ENCODE measurements around the gene CD99. TPM values are rescaled to one million over a fixed set of nuclear protein-coding genes. Genes with fewer than 3 reads are reported as not detected.
"Not testable (repeated sequence)": the region's sequence is repeated elsewhere in the genome, so short reads cannot be mapped to it uniquely, and the experiment has no call there.

Gene CD99
- total and polyA plus RNA-seq, 7 experiments from 2014 or later, result 112 to 293 (median 179) TPM

DNA sequence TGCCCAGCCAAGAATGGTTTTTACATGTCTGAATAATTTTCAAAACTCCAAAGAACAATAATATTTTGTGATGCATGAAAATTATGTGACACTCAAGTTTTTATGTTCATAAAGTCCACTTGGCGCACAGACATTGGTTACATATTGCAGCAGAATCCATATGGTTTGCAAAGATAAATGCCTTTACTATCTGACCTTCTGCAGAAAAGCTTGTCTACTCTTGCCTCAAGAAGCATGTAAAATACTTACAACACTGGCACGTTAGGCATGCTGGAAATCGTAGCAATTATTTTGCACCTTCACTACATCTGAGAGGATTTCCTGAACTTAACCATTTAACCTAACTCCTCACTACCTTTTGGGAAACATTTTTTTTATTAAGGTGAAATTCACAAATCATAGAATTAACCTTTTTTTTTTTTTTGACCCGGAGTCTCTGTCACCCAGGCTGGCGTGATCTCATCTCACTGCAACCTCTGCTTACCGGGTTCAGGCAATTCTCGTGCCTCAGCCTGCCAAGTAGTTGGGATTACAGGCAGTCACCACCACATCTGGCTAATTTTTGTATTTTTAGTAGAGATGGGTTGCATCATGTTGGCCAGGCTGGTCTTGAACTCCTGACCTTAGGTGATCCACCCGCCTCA lies 57.2 kb downstream of the CD99 start:
- H3K27me3 Mint-ChIP-seq, result peaks cover 0 to 4% (median 0%) of the 10 kb centered on the region in 5 donors

DNA sequence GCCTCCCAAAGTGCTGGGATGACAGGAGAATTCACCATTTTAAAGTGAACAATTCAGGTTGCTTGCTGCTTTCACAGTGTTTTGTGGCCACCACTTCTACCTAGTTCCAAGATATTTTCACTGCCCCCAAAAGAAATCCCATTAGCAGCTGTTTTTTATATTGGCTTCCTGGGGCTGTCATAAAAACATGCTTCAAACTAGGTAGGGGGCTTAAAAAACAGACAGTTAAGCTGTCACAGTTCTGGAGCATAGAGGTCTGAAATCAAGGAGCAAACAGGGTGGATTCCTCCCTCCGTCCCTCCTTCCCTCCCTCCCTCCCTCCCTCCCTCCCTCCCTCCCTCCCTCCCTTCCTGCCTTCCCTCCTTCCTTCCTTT lies 57.7 kb downstream of the CD99 start:
- peaks cover 0 to 4% (median 0%) of the 10 kb centered on the region in 7 donors for H3K4me1 Mint-ChIP-seq
- intact Hi-C loops (cut with micrococcal nuclease), result no loop called here
- POLR2A ChIA-PET, result no interaction called here
- H3K36me3 Mint-ChIP-seq, result peaks cover 0 to under 1% (median 0%) of the 10 kb centered on the region in 5 donors
- Histone ChIP-seq H3K27me3 (ENCODE audit: control insufficient read depth in 2 of 2, insufficient read depth in 2 of 2, low read length in 2 of 2) (no peaks in the 10 kb centered on the region), H3K27ac (ENCODE audit: low read depth, low read length) (no peak overlapping the region), H3K4me1 (ENCODE audit: control insufficient read depth in 2 of 2, insufficient read depth in 2 of 2, low read length in 2 of 2) (no peaks in the 10 kb centered on the region), H3K4me3 (ENCODE audit: low read length) (no peak overlapping the region), H3K9me3 (ENCODE audit: control insufficient read depth in 2 of 3, low read length in 3 of 3) (no peaks in the 10 kb centered on the region), H3K36me3 (ENCODE audit: control insufficient read depth in 2 of 3, insufficient read depth in 3 of 3, low read length in 3 of 3) (no peaks in the 10 kb centered on the region)
- H3K9me3 Mint-ChIP-seq, result peaks cover 0 to 2% (median 0%) of the 10 kb centered on the region in 11 donors
- peaks cover 0 to 4% (median 0%) of the 10 kb centered on the region in 5 donors for H3K27me3 Mint-ChIP-seq
- H3K4me3 Mint-ChIP-seq, result no peak overlapping the region
- H3K27ac Mint-ChIP-seq, result no peak overlapping the region
- CTCF ChIA-PET, result no interaction called here
- DNase-seq (no peak), ATAC-seq (no peak)

More for the DNA sequence above, 57.2 kb downstream of the CD99 start:
- no peaks in the 10 kb centered on the region for H3K9me3 ChIP-seq (ENCODE audit: control insufficient read depth in 2 of 3, low read length in 3 of 3)
- Mint-ChIP-seq H3K4me3 (no peak overlapping the region), H3K4me1 (peaks cover 0 to 4% (median 0%) of the 10 kb centered on the region in 7 donors), H3K27ac (no peak overlapping the region), H3K9me3 (peaks cover 0 to 2% (median 0%) of the 10 kb centered on the region in 11 donors), H3K36me3 (peaks cover 0 to 5% (median under 1%) of the 10 kb centered on the region in 5 donors)
- intact Hi-C loops (cut with micrococcal nuclease), result no loop called here
- POLR2A ChIA-PET, result no interaction called here
- no peaks in the 10 kb centered on the region for H3K4me1 ChIP-seq (ENCODE audit: control insufficient read depth in 2 of 2, insufficient read depth in 2 of 2, low read length in 2 of 2)
- CTCF ChIA-PET, result no interaction called here
- no peaks in the 10 kb centered on the region for H3K36me3 ChIP-seq (ENCODE audit: control insufficient read depth in 2 of 3, insufficient read depth in 3 of 3, low read length in 3 of 3)
- H3K27ac ChIP-seq (ENCODE audit: low read depth, low read length), result no peak overlapping the region
- no peak overlapping the region for H3K4me3 ChIP-seq (ENCODE audit: low read length)
- no peaks in the 10 kb centered on the region for H3K27me3 ChIP-seq (ENCODE audit: control insufficient read depth in 2 of 2, insufficient read depth in 2 of 2, low read length in 2 of 2)
- ATAC-seq (no peak), DNase-seq (no peak)

DNA sequence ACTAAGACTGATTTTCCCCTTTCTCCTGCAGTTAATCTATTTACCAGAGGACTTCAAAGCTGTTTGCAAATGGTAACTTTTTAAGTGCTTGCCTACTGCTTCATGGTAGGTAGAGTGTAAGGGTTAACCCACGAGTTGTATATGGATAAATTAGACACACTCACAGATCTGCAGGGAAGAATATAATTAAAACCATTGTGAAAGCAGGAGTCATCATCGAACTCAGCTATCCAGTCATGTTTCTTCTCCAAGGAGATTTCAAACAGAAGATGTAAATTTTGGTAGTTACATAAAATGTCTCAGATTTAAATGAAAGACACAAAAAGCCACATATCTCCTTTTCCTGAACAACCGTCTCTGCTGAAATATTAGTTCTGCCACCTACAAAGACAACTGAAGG lies 60.2 kb downstream of the CD99 start:
- H3K27ac Mint-ChIP-seq, result no peak overlapping the region

DNA sequence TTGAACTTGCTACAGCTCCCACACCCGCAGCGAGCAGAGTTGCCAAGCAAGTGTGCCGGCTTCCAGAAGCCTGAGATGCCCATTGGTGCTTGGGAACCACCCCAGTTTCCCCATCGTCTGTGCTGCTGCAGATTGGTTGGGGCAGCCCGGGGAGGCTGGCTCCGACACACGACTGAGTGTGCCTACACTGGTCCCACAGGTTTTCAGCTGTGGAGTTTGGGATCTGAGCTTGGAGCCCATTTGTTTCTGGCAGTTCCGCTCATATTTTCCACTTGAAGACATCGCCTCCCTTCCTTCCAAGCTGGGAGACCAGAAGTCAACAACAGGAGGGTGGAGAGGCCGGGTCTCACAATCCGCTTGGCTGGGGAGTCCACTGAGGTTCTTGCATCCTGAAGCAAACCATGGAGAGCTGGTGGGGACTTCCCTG lies 60.8 kb downstream of the CD99 start, which contains the start of gene XG:
TSS of gene XG (plus strand) at position 167 of the 427 bp plus-strand sequence. CDS start at position 402, 235 bp downstream.
- H3K4me1 ChIP-seq (ENCODE audit: control insufficient read depth in 2 of 2, insufficient read depth in 2 of 2, low read length in 2 of 2); H3K36me3 ChIP-seq (ENCODE audit: control insufficient read depth in 2 of 3, insufficient read depth in 3 of 3, low read length in 3 of 3); H3K27me3 Mint-ChIP-seq; H3K9me3 Mint-ChIP-seq; CTCF ChIA-PET; DNase-seq; intact Hi-C loops (cut with micrococcal nuclease); H3K4me3 ChIP-seq (ENCODE audit: low read length); H3K27ac ChIP-seq (ENCODE audit: low read depth, low read length); H3K36me3 Mint-ChIP-seq; H3K27ac Mint-ChIP-seq; H3K27me3 ChIP-seq (ENCODE audit: control insufficient read depth in 2 of 2, insufficient read depth in 2 of 2, low read length in 2 of 2); H3K9me3 ChIP-seq (ENCODE audit: control insufficient read depth in 2 of 3, low read length in 3 of 3); POLR2A ChIA-PET; H3K4me3 Mint-ChIP-seq; H3K4me1 Mint-ChIP-seq; ATAC-seq: not testable (repeated sequence)

More for the DNA sequence above, 60.2 kb downstream of the CD99 start:
- no peaks in the 10 kb centered on the region for H3K27me3 ChIP-seq (ENCODE audit: control insufficient read depth in 2 of 2, insufficient read depth in 2 of 2, low read length in 2 of 2)
- H3K4me1 ChIP-seq (ENCODE audit: control insufficient read depth in 2 of 2, insufficient read depth in 2 of 2, low read length in 2 of 2), result no peaks in the 10 kb centered on the region
- H3K27ac ChIP-seq (ENCODE audit: low read depth, low read length), result no peak overlapping the region
- ATAC-seq (no peak), DNase-seq (no peak)
- peaks cover 0 to 4% (median 0%) of the 10 kb centered on the region in 5 donors for H3K27me3 Mint-ChIP-seq
- no peaks in the 10 kb centered on the region for H3K36me3 ChIP-seq (ENCODE audit: control insufficient read depth in 2 of 3, insufficient read depth in 3 of 3, low read length in 3 of 3)
- H3K36me3 Mint-ChIP-seq, result no peaks in the 10 kb centered on the region
- no peak overlapping the region for H3K4me3 Mint-ChIP-seq
- H3K4me3 ChIP-seq (ENCODE audit: low read length), result no peak overlapping the region
- ChIA-PET CTCF (no interaction called here), POLR2A (no interaction called here)
- peaks cover 0 to 4% (median 0%) of the 10 kb centered on the region in 7 donors for H3K4me1 Mint-ChIP-seq
- peaks cover 0 to 2% (median 0%) of the 10 kb centered on the region in 11 donors for H3K9me3 Mint-ChIP-seq
- no peaks in the 10 kb centered on the region for H3K9me3 ChIP-seq (ENCODE audit: control insufficient read depth in 2 of 3, low read length in 3 of 3)
- intact Hi-C loops (cut with micrococcal nuclease), result no loop called here

DNA sequence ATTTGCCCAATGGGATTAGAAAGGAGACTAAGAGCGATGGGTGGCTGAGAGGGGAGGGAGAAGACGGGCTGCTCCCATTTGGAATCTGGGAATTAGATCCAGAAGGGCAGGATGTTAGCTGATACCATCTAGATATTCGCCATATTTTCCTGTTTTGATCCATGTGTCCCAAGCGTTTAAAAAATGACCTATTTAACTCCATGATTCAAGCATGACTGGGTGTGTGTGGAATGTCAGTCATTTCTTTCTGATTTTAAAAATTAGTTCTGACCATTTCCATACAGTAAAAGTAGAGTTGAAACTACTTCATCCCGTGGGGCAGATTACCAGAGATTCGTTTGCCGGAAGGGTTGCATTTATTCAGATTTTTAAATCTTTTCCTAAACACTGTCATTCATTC lies 61.3 kb downstream of the CD99 start:
- not testable (repeated sequence) for H3K4me3 Mint-ChIP-seq, H3K4me1 Mint-ChIP-seq, DNase-seq

DNA sequence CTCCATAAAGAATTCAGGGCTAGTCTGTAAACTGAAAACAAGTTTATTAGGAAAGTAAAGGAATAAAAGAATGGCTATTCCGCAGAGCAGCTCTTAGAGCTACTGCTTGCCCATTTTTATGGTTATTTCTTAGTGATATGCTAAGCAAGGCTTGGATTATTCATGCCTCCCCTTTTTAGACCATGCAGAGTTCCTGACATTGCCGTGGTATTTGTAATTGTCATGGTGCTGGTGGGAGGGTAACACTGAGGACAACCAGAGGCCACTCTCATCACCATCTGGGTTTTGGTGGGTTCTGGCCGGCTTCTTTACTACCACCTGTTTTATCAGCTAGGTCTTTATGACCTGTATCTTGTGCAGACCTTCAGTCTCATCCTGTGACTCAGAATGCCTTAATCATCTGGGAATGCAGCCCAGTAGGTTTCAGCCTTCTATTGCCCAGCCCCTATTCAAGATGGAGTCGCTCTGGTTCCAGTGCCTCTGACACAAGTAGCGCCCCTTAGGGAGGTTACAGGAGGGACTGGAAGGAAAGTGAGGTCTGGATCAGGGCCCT lies 64.1 kb downstream of the CD99 start:
- H3K27ac ChIP-seq (ENCODE audit: low read depth, low read length); CTCF ChIA-PET; H3K27me3 ChIP-seq (ENCODE audit: control insufficient read depth in 2 of 2, insufficient read depth in 2 of 2, low read length in 2 of 2); H3K4me1 ChIP-seq (ENCODE audit: control insufficient read depth in 2 of 2, insufficient read depth in 2 of 2, low read length in 2 of 2); H3K4me3 Mint-ChIP-seq; DNase-seq; H3K4me3 ChIP-seq (ENCODE audit: low read length); H3K4me1 Mint-ChIP-seq; H3K9me3 ChIP-seq (ENCODE audit: control insufficient read depth in 2 of 3, low read length in 3 of 3); H3K36me3 Mint-ChIP-seq; intact Hi-C loops (cut with micrococcal nuclease); POLR2A ChIA-PET; ATAC-seq; H3K27ac Mint-ChIP-seq; H3K36me3 ChIP-seq (ENCODE audit: control insufficient read depth in 2 of 3, insufficient read depth in 3 of 3, low read length in 3 of 3); H3K9me3 Mint-ChIP-seq: not testable (repeated sequence)
- peaks cover 0 to 17% (median 4%) of the 10 kb centered on the region in 5 donors for H3K27me3 Mint-ChIP-seq

More for the DNA sequence above, 61.3 kb downstream of the CD99 start:
- H3K36me3 ChIP-seq (ENCODE audit: control insufficient read depth in 2 of 3, insufficient read depth in 3 of 3, low read length in 3 of 3); H3K27ac Mint-ChIP-seq; H3K36me3 Mint-ChIP-seq; ATAC-seq; H3K9me3 ChIP-seq (ENCODE audit: control insufficient read depth in 2 of 3, low read length in 3 of 3); POLR2A ChIA-PET; H3K27ac ChIP-seq (ENCODE audit: low read depth, low read length); H3K4me1 ChIP-seq (ENCODE audit: control insufficient read depth in 2 of 2, insufficient read depth in 2 of 2, low read length in 2 of 2); H3K27me3 ChIP-seq (ENCODE audit: control insufficient read depth in 2 of 2, insufficient read depth in 2 of 2, low read length in 2 of 2); H3K9me3 Mint-ChIP-seq; intact Hi-C loops (cut with micrococcal nuclease); H3K4me3 ChIP-seq (ENCODE audit: low read length); CTCF ChIA-PET; H3K27me3 Mint-ChIP-seq: not testable (repeated sequence)

DNA sequence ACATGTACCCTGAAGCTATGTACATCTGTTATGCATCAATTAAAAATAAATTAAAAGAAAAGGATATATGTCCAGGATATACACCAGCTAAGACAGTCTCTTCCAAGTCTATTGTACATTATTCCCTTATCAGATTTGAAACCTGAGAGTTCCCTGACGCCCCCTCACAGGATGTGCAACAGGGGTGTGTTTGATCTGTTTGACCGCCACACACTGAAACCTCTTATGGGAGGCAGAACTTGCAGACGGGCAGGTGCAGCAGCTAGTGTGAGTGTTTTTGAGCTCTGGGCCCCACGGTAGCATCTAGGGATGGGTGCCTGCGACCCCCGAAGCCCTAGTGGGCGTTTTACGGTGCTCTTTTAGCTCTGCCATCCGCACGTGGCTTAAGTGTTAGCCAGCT lies 65.5 kb downstream of the CD99 start:
- Mint-ChIP-seq H3K27me3 (peaks cover 0 to 17% (median 4%) of the 10 kb centered on the region in 5 donors), H3K4me3 (no peak overlapping the region), H3K4me1 (peaks cover 0 to 4% (median 0%) of the 10 kb centered on the region in 7 donors), H3K36me3 (no peaks in the 10 kb centered on the region), H3K9me3 (peaks cover 0 to 3% (median 0%) of the 10 kb centered on the region in 11 donors), H3K27ac (no peak overlapping the region)
- H3K4me3 ChIP-seq (ENCODE audit: low read length), result no peak overlapping the region
- no peaks in the 10 kb centered on the region for H3K9me3 ChIP-seq (ENCODE audit: control insufficient read depth in 2 of 3, low read length in 3 of 3)
- ChIA-PET CTCF (no interaction called here), POLR2A (no interaction called here)
- H3K4me1 ChIP-seq (ENCODE audit: control insufficient read depth in 2 of 2, insufficient read depth in 2 of 2, low read length in 2 of 2), result no peaks in the 10 kb centered on the region
- H3K27me3 ChIP-seq (ENCODE audit: control insufficient read depth in 2 of 2, insufficient read depth in 2 of 2, low read length in 2 of 2), result no peaks in the 10 kb centered on the region
- ATAC-seq, result no peak
- no peak overlapping the region for H3K27ac ChIP-seq (ENCODE audit: low read depth, low read length)
- intact Hi-C loops (cut with micrococcal nuclease), result no loop called here
- H3K36me3 ChIP-seq (ENCODE audit: control insufficient read depth in 2 of 3, insufficient read depth in 3 of 3, low read length in 3 of 3), result no peaks in the 10 kb centered on the region
- no peak for DNase-seq

Measured in naive thymus-derived CD4-positive, alpha-beta T cell (primary cell).